Measurements from ENCODE around the gene CUBN.

CUBN gene

GRCh38 chr10:16811765-16812164 lies 317.8 kb downstream of the CUBN start:
- DNase-seq, result no peak

DNA sequence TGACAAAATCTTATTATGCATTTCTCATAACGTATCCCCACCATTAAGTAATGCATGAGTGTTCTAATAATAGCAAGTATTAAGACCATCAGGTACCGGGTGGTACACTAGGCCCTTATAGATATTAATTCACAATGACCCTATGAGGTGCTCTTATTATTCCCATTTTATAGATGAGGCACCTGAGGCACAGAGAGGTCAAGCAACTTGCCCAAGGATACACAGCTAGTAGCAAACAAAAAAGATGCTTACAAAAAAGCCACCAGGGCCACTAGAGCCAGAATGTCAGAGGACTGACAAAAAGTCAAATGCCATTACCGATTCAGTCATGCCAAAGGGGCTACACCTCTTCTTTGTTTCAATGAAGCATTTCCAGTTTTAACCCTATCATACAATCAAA lies 318.3 kb downstream of the CUBN start:
- DNase-seq, result no peak

DNA sequence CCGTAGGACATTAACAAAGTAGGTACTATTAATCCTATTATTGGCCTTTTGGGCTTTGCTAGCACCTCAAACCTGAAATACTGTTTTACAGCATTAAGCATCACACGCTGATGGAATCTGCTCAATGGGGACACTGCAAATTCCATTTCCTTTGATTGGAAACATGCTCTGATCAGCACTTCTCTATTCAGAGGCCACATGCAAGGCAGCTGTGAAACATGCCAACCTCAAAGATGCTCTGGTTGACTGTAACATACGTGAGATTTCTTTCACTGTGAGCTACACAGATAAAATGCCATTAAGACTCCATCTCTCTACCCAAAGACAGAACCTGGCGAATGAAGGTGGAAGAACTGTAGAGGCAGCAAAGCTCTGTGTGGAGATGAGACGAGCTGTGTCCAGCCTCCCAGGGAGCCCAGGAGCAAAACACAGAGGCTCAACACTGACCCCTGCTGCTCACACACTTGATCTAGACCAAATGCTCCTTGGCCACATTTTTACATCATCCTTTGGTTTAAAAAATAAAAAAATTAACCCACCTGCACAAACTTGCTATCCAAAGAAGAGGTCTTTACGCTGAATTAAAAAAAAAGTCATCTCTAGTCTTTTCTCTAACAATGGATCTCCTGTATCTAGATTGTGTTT lies 320.4 kb downstream of the CUBN start:
- DNase-seq, result peak; percentile 43

DNA sequence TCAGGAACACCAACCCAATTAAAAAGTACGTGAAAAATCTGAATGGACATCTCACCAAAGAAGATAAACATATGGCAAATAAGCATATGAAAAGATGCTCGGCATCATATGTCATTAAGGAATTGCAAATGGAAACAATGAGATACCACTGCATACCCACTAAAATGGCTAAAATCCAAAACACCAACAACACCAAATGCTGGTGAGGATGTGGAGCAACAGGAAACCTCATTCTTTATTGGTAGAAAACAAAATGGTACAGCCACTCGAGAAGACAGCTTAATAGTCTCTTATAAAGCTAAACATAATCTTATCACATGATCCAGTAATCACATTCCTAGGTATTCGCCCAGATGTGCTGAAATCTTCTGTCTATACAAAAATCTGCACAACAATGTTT lies 325.5 kb downstream of the CUBN start:
- no peak for DNase-seq

DNA sequence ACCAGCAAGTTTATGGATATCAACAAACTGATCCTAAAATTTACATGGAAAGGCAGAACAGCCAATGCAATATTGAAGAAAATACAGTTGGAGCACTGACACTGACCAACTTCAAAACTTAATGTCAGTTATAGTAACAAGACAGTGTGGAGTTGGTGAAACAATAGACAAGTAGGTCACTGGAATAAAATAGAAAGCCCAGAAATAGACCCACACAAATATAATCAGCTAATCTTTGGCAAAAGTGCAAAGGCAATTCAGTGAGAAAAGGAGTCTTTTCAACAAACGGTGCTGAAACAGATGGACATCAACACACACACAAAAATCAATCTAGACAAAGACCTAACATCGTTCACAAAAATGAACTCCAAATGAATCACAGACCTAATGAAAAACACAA lies 326.1 kb downstream of the CUBN start:
- DNase-seq, result no peak

- no peak for DNase-seq
Measured at GRCh38 chr10:16799621-16800020, 330.0 kb downstream of the CUBN start.

DNA sequence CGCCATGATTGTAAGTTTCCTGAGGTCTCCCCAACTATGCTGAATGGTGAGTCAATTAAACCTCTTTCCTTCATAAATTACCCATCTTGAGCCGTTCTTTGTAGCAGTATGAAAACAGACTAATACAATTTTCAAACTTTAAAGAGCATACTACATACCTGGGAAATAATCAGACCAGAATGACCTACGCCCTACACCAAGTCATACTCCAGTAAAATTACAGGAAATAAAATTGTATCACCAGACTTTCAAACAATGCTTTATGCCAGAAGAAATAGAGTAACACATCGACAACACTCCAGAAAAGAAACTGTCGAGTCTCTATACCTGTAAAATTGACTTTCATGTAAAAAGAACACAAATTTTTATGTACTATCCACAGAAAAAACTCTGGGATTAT lies 331.0 kb downstream of the CUBN start:
- no peak for DNase-seq

- no peak for DNase-seq
Measured at GRCh38 chr10:16795410-16796073, 334.1 kb downstream of the CUBN start.

DNA sequence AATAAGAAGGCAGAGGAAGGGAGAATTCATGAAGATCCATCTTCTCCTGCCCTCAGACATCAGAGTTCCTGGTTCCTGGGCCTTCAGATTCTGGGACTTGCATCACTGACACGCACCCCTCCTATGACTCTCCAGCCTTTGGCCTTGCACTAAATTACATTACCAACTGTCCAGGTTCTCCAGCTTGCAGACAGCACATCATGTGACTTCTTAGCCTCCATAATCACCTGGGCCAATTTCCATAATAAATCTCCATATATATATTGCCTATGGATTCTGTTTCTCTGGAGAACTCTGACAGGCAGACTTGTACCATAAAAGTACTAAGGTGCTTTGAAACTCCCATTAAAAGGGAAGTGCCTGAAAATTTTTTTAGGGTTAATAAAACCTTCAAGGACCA lies 335.6 kb downstream of the CUBN start:
- no peak for DNase-seq

GRCh38 chr10:16792675-16793074 lies 336.9 kb downstream of the CUBN start:
- DNase-seq, result peak; percentile 10

- DNase-seq, result no peak
Measured at GRCh38 chr10:16789765-16790164, 339.8 kb downstream of the CUBN start.

- no peak for DNase-seq
Measured at GRCh38 chr10:16789261-16789660, 340.4 kb downstream of the CUBN start.

DNA sequence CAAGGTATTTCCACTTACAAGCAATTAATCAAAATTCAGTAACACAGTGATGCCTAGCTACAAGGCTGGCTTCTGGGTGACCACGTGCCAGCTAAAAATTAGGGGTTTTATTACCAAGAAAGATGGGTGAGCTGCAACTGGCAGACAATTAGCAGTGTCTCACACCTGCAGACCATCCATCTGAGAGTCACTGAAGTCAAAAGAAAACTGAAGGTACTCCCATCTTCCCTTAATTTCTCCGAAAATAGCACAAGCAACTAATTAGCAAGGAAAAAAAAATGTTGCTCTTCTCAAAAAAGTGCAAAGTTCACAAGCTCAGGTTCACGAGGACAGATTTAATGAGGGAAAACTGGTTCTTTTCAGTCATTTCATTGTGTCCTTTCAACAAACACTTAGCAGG lies 340.8 kb downstream of the CUBN start:
- no peak for DNase-seq

GRCh38 chr10:16788125-16788524 lies 341.5 kb downstream of the CUBN start:
- no peak for DNase-seq

- no peak for DNase-seq
Measured at GRCh38 chr10:16787361-16787791, 342.2 kb downstream of the CUBN start.

DNA sequence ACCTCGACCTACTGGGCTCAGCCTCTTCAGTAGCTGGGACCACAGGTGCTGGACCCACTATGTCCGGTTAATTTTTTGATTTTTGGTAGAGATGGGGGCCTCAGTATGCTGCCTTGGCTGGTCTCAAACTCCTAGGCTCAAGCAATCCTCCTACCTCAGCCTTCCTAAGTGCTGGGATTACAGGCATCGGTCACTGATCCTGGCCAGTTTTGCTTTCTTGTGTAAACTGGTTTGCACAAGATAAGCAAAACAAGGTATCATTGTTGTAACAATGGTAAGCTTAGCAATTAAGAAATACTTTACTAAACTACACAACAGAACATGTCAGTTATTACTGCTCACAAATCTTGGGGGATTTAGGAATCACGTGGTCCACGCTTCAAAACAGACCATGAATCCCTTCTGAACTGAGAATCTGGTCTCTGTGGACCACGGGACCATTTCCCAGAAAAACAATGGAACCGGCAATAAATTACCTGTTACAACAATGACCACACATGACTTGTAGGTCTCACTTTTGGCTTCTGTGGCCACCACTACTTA lies 349.2 kb downstream of the CUBN start:
- no peak for DNase-seq

- no peak for DNase-seq
Measured at GRCh38 chr10:16779384-16779915, 350.2 kb downstream of the CUBN start.

DNA sequence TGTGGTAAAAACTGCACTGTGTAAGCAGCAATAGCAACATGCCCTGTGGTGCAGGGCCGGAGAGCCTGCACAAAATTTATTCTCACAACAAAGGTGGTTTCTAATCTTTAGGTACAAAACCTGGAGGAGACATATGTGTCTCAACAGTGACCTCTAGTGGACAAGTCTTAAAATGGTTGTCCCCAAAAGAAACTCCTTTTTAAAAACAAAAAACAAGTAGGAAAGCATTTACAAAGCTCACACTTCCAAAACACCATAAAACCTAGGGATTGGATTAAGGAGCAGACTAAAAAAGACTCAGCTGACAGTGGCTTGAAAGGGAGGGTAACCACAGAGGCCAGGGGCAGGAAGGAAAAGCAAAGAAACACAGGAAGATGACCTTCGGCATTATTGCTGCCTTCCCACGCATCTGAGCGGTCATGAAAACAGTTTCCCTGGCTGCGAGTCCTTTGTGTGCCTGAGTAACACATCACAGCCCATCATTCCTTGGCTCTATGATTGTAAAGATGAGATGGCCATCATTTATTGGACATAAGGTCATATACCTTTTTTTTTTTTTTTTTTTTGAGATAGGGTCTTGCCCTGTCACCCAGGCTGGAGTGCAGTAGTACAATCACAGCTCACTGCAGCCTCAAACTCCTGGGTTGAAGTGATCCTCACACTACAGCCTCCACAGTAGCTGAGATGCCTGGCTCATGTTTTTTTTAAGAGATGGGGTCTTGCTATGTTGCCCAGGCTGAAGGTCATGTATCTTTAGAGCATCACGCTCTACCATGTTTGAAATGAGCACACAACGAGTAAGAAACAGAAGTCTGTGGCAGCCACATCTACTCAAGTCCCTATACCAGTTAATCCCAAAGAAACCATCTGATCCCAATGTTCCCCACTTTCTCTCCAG lies 351.9 kb downstream of the CUBN start:
- peak; percentile 43 for DNase-seq

GRCh38 chr10:16776896-16777295 lies 352.7 kb downstream of the CUBN start:
- DNase-seq, result no peak
